Measurements from ENCODE around the gene FBLN1.
"Not testable (repeated sequence)": the region's sequence is repeated elsewhere in the genome, so short reads cannot be mapped to it uniquely, and the experiment has no call there.

The FBLN1 gene

GRCh38 chr22:45560761-45561160 is 58.1 kb downstream of the FBLN1 start:
- Mint-ChIP-seq H3K9me3 (peaks cover 7 to 14% of the 10 kb centered on the region in 2 donors), H3K27me3 (peaks cover 28 to 42% of the 10 kb centered on the region in 2 donors)
- not testable (repeated sequence) for H3K4me3 Mint-ChIP-seq; H3K27ac Mint-ChIP-seq; H3K36me3 Mint-ChIP-seq; DNase-seq; H3K4me1 Mint-ChIP-seq; ATAC-seq (replicated peaks)

GRCh38 chr22:45562102-45562501 is 59.4 kb downstream of the FBLN1 start:
- H3K9me3 Mint-ChIP-seq: peaks cover 7 to 14% of the 10 kb centered on the region in 2 donors
- ATAC-seq (replicated peaks) (no peak), DNase-seq (no peak)
- no peak overlapping the region for H3K27ac Mint-ChIP-seq
- H3K4me3 Mint-ChIP-seq: no peak overlapping the region
- H3K4me1 Mint-ChIP-seq: no peaks in the 10 kb centered on the region
- H3K36me3 Mint-ChIP-seq: peaks cover 0 to 10% of the 10 kb centered on the region in 2 donors
- peaks cover 28 to 44% of the 10 kb centered on the region in 2 donors for H3K27me3 Mint-ChIP-seq

- Mint-ChIP-seq H3K27me3 (peaks cover 30 to 44% of the 10 kb centered on the region in 2 donors), H3K27ac (no peak overlapping the region), H3K36me3 (peaks cover 0 to 10% of the 10 kb centered on the region in 2 donors), H3K4me1 (no peaks in the 10 kb centered on the region), H3K4me3 (no peak overlapping the region), H3K9me3 (peaks cover 7 to 14% of the 10 kb centered on the region in 2 donors)
- DNase-seq (no peak), ATAC-seq (replicated peaks) (no peak)
Measured at GRCh38 chr22:45562537-45563361, 60.1 kb downstream of the FBLN1 start.

- H3K9me3 Mint-ChIP-seq: peaks cover 7 to 15% of the 10 kb centered on the region in 2 donors
- H3K4me1 Mint-ChIP-seq: no peaks in the 10 kb centered on the region
- ATAC-seq (replicated peaks): no peak
- H3K36me3 Mint-ChIP-seq: peaks cover 0 to 10% of the 10 kb centered on the region in 2 donors
- no peak overlapping the region for H3K4me3 Mint-ChIP-seq
- DNase-seq: no peak
- no peak overlapping the region for H3K27ac Mint-ChIP-seq
- peaks cover 30 to 46% of the 10 kb centered on the region in 2 donors for H3K27me3 Mint-ChIP-seq
Measured at GRCh38 chr22:45563362-45564040, 60.8 kb downstream of the FBLN1 start.

- Mint-ChIP-seq H3K9me3 (peaks cover 13 to 18% of the 10 kb centered on the region in 2 donors), H3K4me3 (no peak overlapping the region), H3K27ac (no peak overlapping the region), H3K27me3 (peaks cover 38 to 53% of the 10 kb centered on the region in 2 donors), H3K36me3 (peaks cover 0 to 10% of the 10 kb centered on the region in 2 donors), H3K4me1 (no peaks in the 10 kb centered on the region)
- no peak for ATAC-seq (replicated peaks)
- DNase-seq: no peak
Measured at GRCh38 chr22:45564349-45565030, 61.8 kb downstream of the FBLN1 start.

- Mint-ChIP-seq H3K27ac (no peak overlapping the region), H3K9me3 (peaks cover 14 to 17% of the 10 kb centered on the region in 2 donors)
Measured at GRCh38 chr22:45565171-45565570, 62.5 kb downstream of the FBLN1 start.

GRCh38 chr22:45565973-45566372 is 63.3 kb downstream of the FBLN1 start:
- ATAC-seq (replicated peaks) (no peak), DNase-seq (no peak)
- Mint-ChIP-seq H3K27me3 (peaks cover 40 to 56% of the 10 kb centered on the region in 2 donors), H3K4me3 (no peak overlapping the region), H3K36me3 (peaks cover 3 to 10% of the 10 kb centered on the region in 2 donors), H3K27ac (no peak overlapping the region), H3K4me1 (no peaks in the 10 kb centered on the region), H3K9me3 (peaks cover 13 to 14% of the 10 kb centered on the region in 2 donors)

More at GRCh38 chr22:45565171-45565570, 62.5 kb downstream of the FBLN1 start:
- Mint-ChIP-seq H3K4me1 (no peaks in the 10 kb centered on the region), H3K27me3 (peaks cover 40 to 56% of the 10 kb centered on the region in 2 donors), H3K4me3 (no peak overlapping the region), H3K36me3 (peaks cover 0 to 9% of the 10 kb centered on the region in 2 donors)
- DNase-seq (no peak), ATAC-seq (replicated peaks) (no peak)

GRCh38 chr22:45568213-45568612 is 65.5 kb downstream of the FBLN1 start:
- ATAC-seq (replicated peaks): no peak
- H3K4me3 Mint-ChIP-seq: no peak overlapping the region
- peaks cover 3 to 10% of the 10 kb centered on the region in 2 donors for H3K36me3 Mint-ChIP-seq
- no peak for DNase-seq
- peaks cover 11 to 13% of the 10 kb centered on the region in 2 donors for H3K9me3 Mint-ChIP-seq
- H3K4me1 Mint-ChIP-seq: no peaks in the 10 kb centered on the region
- H3K27me3 Mint-ChIP-seq: peaks cover 40 to 50% of the 10 kb centered on the region in 2 donors
- no peak overlapping the region for H3K27ac Mint-ChIP-seq

GRCh38 chr22:45571089-45571488 is 68.4 kb downstream of the FBLN1 start:
- DNase-seq (no peak), ATAC-seq (replicated peaks) (no peak)
- H3K36me3 Mint-ChIP-seq: peaks cover 3 to 10% of the 10 kb centered on the region in 2 donors
- no peak overlapping the region for H3K4me3 Mint-ChIP-seq
- H3K9me3 Mint-ChIP-seq: peaks cover 11 to 13% of the 10 kb centered on the region in 2 donors
- H3K4me1 Mint-ChIP-seq: no peaks in the 10 kb centered on the region
- H3K27ac Mint-ChIP-seq: no peak overlapping the region
- H3K27me3 Mint-ChIP-seq: peaks cover 34 to 36% of the 10 kb centered on the region in 2 donors

- DNase-seq (no peak), ATAC-seq (replicated peaks) (no peak)
- H3K36me3 Mint-ChIP-seq: peaks cover 3 to 10% of the 10 kb centered on the region in 2 donors
- peaks cover 11 to 13% of the 10 kb centered on the region in 2 donors for H3K9me3 Mint-ChIP-seq
- H3K4me3 Mint-ChIP-seq: no peak overlapping the region
- peaks cover 34 to 36% of the 10 kb centered on the region in 2 donors for H3K27me3 Mint-ChIP-seq
- no peak overlapping the region for H3K27ac Mint-ChIP-seq
- no peaks in the 10 kb centered on the region for H3K4me1 Mint-ChIP-seq
Measured at GRCh38 chr22:45572444-45572843, 69.8 kb downstream of the FBLN1 start.

- H3K4me3 Mint-ChIP-seq: no peak overlapping the region
- H3K4me1 Mint-ChIP-seq: no peaks in the 10 kb centered on the region
- peaks cover 32 to 34% of the 10 kb centered on the region in 2 donors for H3K27me3 Mint-ChIP-seq
- peaks cover 8 to 10% of the 10 kb centered on the region in 2 donors for H3K9me3 Mint-ChIP-seq
- DNase-seq (no peak), ATAC-seq (replicated peaks) (peak in 1 of 2 donors; percentile 29)
- H3K27ac Mint-ChIP-seq: no peak overlapping the region
- peaks cover 3 to 10% of the 10 kb centered on the region in 2 donors for H3K36me3 Mint-ChIP-seq
Measured at GRCh38 chr22:45574069-45574703, 71.5 kb downstream of the FBLN1 start.

- Mint-ChIP-seq H3K27me3 (peaks cover 27 to 28% of the 10 kb centered on the region in 2 donors), H3K9me3 (peaks cover 5% of the 10 kb centered on the region in 2 donors), H3K36me3 (peaks cover 3 to 6% of the 10 kb centered on the region in 2 donors), H3K4me1 (no peaks in the 10 kb centered on the region), H3K27ac (no peak overlapping the region), H3K4me3 (no peak overlapping the region)
- no peak for DNase-seq
- ATAC-seq (replicated peaks): no peak
Measured at GRCh38 chr22:45575173-45575572, 72.5 kb downstream of the FBLN1 start.

GRCh38 chr22:45575607-45576272 is 73.1 kb downstream of the FBLN1 start:
- ATAC-seq (replicated peaks): no peak
- no peak for DNase-seq
- Mint-ChIP-seq H3K4me1 (no peaks in the 10 kb centered on the region), H3K9me3 (peaks cover 0 to 1% of the 10 kb centered on the region in 2 donors), H3K36me3 (peaks cover 0 to under 1% of the 10 kb centered on the region in 2 donors), H3K4me3 (no peak overlapping the region), H3K27ac (no peak overlapping the region), H3K27me3 (peaks cover 27 to 28% of the 10 kb centered on the region in 2 donors)
